GM12864 (cell line): Measurements from ENCODE around the gene PHF13.

ENCODE experiments used
- DNase-seq: peaks from one replicate; pipeline ENCODE4 v3.0.0-alpha.2; 2011; ENCODE audit warnings: low read depth
- H3K4me3 ChIP-seq: 2 replicates; pipeline ENCODE4 v1.5.1; 2011; ENCODE audit warnings: mild to moderate bottlenecking, low read depth, low read length, control low read depth
- TF ChIP-seq, protein P1 (sequence below): IDR thresholded peaks from 2 replicates; pipeline ENCODE4 v1.5.1; 2011; ENCODE audit warnings: low read depth, mild to moderate bottlenecking, moderate library complexity, low read length, control low read depth, inconsistent platforms; ENCODE audit errors: missing control alignments

PHF13 gene

DNA sequence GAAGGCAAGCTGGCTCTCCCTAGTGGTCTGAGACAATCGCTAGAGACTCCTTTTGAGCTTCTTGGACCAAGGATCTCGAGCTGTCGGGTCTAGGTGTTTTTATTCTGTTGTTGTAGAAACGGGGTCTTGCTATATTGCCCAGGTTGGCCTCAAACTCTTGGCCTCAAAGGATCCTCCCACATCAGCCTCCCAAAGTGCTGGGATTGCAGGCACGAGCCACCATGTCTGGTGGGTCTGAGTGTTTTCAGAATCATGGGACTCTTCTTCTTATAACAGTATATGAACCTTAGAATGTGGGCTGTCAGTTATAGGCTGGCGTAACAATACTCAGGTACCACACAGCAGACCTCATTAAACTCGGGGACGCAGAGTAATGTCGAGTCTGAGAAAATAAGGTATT is 55.0 kb downstream of the PHF13 start:
- TF ChIP-seq, protein P1, sequence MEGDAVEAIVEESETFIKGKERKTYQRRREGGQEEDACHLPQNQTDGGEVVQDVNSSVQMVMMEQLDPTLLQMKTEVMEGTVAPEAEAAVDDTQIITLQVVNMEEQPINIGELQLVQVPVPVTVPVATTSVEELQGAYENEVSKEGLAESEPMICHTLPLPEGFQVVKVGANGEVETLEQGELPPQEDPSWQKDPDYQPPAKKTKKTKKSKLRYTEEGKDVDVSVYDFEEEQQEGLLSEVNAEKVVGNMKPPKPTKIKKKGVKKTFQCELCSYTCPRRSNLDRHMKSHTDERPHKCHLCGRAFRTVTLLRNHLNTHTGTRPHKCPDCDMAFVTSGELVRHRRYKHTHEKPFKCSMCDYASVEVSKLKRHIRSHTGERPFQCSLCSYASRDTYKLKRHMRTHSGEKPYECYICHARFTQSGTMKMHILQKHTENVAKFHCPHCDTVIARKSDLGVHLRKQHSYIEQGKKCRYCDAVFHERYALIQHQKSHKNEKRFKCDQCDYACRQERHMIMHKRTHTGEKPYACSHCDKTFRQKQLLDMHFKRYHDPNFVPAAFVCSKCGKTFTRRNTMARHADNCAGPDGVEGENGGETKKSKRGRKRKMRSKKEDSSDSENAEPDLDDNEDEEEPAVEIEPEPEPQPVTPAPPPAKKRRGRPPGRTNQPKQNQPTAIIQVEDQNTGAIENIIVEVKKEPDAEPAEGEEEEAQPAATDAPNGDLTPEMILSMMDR, result no peak
- DNase-seq, result no peak
- no peak overlapping the region for H3K4me3 ChIP-seq

DNA sequence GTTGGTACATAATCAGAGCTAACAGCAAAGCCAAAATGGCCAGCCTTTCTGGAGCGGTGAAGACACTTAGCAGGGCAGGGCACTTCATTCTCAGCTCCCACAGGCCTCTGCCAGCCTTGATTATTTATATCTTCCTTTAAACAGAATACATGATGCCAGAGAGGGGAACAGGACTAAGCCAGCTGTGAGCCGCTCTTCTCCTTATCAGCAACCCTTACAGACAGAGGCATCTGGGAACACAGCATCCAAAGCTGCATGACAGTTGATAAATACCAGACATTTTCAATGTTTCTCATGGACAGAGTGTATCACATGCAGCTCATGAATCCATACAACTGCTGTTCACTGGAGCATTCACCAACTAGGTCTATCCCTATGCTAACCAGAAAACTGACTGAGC is 59.0 kb downstream of the PHF13 start:
- no peak for DNase-seq
- TF ChIP-seq, protein P1, result no peak
- H3K4me3 ChIP-seq, result no peak overlapping the region
